Chondrocyte (in vitro differentiated cells): ENCODE results near the gene ARL4D. TPM values are rescaled to one million over a fixed set of nuclear protein-coding genes. Genes with fewer than 3 reads are reported as not detected.
"Not testable (repeated sequence)": the region's sequence is repeated elsewhere in the genome, so short reads cannot be mapped to it uniquely, and the experiment has no call there.

ENCODE experiments used
- DNase-seq: peaks from one replicate; pipeline ENCODE4 v3.0.0; 2021; ENCODE audit warnings: mixed read lengths, low spot score
- H3K27ac Mint-ChIP-seq: one replicate; pipeline ENCODE4 v1.8.0; 2021; ENCODE audit warnings: mild to moderate bottlenecking, moderate library complexity, mixed read lengths; ENCODE audit not compliant: unreplicated experiment
- H3K27me3 Mint-ChIP-seq: 2 replicates; pipeline ENCODE4 v1.8.0; 2021; ENCODE audit warnings: low read depth, mixed read lengths
- H3K36me3 Mint-ChIP-seq: 2 replicates; pipeline ENCODE4 v1.8.0; 2021; ENCODE audit warnings: low read depth, mixed read lengths
- H3K4me1 Mint-ChIP-seq: 2 replicates; pipeline ENCODE4 v1.8.0; 2021; ENCODE audit warnings: low read depth, mild to moderate bottlenecking, mixed read lengths
- H3K4me3 Mint-ChIP-seq: one replicate; pipeline ENCODE4 v1.8.0; 2021; ENCODE audit warnings: mild to moderate bottlenecking, moderate library complexity, mixed read lengths; ENCODE audit not compliant: unreplicated experiment
- H3K9me3 Mint-ChIP-seq: 2 replicates; pipeline ENCODE4 v1.8.0; 2021; ENCODE audit warnings: low read depth, mixed read lengths
- CTCF ChIP-seq: fragments of 200-600 bp; sonication (generic); IDR thresholded peaks from 2 replicates; pipeline ENCODE4 v1.5.0; 2021; ENCODE audit warnings: antibody characterized with exemption, mild to moderate bottlenecking, moderate library complexity
- total RNA-seq: library from RNA; stranded (reverse); gene quantifications from 3 replicates; pipeline ENCODE4 v1.2.1, GENCODE V29; 2021

The ARL4D gene
- total RNA-seq, 1 donor from 2014 or later = 37.5 TPM

- no peak for TF ChIP-seq CTCF
- Mint-ChIP-seq H3K4me3 (no peak overlapping the region), H3K27me3 (no peaks in the 10 kb centered on the region), H3K27ac (no peak overlapping the region), H3K36me3 (no peaks in the 10 kb centered on the region), H3K4me1 (peaks cover 16% of the 10 kb centered on the region), H3K9me3 (no peaks in the 10 kb centered on the region)
- no peak for DNase-seq
Observed at GRCh38 chr17:43372273-43372911, 26.4 kb upstream of the ARL4D start.

DNA sequence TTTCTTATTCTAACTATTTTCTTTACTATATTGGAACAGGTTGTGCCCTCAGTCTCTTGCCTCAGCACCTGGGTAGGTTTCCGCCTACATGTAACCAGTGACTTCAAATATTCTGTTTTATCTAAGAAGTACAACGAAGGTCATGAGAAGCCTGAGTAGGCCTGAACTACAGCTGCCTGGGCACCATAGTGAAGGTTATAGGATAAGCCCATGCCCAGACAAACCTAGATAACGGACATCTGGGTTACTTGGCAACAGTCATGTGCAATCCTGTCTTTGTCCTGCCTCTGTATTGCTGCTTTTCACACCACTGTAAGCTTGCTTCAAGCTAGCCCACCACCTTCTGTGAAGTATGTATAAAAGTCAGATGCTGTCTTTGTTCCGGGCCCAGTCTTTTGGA lies 25.4 kb upstream of the ARL4D start:
- no peaks in the 10 kb centered on the region for H3K9me3 Mint-ChIP-seq
- DNase-seq = no peak
- no peak for TF ChIP-seq CTCF
- H3K4me1 Mint-ChIP-seq = peaks cover 7% of the 10 kb centered on the region
- H3K4me3 Mint-ChIP-seq = no peak overlapping the region
- H3K36me3 Mint-ChIP-seq = no peaks in the 10 kb centered on the region
- H3K27me3 Mint-ChIP-seq = no peaks in the 10 kb centered on the region
- no peak overlapping the region for H3K27ac Mint-ChIP-seq

DNA sequence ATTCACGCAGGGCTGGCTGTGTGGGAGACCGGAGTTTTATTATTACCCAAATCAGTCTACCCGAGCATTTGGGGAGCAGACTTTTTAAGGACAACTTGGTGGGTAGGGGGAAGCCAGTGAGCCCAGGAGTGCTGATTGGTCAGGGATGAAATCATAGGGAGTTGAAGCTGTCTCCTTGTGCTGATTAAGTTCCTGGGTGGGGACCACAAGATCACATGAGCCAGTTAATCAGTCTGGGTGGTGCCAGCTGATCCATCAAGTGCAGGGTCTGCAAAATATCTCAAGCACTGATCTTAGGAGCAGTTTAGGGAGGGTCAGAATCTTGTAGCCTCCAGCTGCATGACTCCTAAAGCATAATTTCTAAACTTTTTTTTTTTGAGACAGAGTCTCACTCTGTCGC lies 22.9 kb upstream of the ARL4D start:
- H3K27me3 Mint-ChIP-seq, H3K9me3 Mint-ChIP-seq, H3K27ac Mint-ChIP-seq, H3K4me3 Mint-ChIP-seq, DNase-seq, H3K36me3 Mint-ChIP-seq, H3K4me1 Mint-ChIP-seq: not testable (repeated sequence)

DNA sequence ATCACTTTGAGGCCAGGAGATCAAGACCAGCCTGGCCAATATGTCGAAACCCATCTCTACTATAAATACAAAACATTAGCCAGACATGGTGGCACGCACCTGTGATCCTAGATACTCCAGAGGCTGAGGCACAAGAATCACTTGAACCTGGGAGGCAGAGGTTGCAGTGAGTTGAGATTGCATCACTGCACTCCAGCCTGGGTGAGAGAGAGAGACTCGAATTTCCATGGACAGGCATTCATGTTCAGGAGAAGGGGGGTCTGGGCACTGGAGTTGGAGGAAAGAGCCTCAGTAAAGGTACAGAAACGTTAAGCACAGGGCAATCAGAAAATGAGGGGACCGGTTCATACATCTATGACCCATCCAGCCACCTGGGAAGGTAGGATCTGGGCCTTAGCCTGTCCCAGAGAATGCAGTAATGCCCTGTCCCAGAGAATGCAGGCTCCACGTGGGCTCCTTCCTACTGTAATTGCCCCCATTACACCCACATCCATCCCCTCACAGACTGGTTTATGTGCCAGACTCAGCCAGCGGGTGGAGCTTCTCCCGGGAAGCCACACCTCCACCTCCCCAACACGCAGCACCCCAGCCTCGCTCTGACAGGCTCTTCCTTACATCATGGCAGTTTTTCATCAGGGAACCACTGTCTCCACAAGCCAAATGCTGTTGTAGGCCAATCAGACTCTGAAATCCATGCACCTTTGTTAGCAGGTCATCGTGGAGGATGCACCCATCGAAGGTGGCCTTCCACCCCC lies 21.6 kb upstream of the ARL4D start:
- H3K4me1 Mint-ChIP-seq = no peaks in the 10 kb centered on the region
- H3K27me3 Mint-ChIP-seq = no peaks in the 10 kb centered on the region
- TF ChIP-seq CTCF = no peak
- no peak overlapping the region for H3K4me3 Mint-ChIP-seq
- no peaks in the 10 kb centered on the region for H3K36me3 Mint-ChIP-seq
- no peak for DNase-seq
- peaks cover 10% of the 10 kb centered on the region for H3K9me3 Mint-ChIP-seq
- no peak overlapping the region for H3K27ac Mint-ChIP-seq

DNA sequence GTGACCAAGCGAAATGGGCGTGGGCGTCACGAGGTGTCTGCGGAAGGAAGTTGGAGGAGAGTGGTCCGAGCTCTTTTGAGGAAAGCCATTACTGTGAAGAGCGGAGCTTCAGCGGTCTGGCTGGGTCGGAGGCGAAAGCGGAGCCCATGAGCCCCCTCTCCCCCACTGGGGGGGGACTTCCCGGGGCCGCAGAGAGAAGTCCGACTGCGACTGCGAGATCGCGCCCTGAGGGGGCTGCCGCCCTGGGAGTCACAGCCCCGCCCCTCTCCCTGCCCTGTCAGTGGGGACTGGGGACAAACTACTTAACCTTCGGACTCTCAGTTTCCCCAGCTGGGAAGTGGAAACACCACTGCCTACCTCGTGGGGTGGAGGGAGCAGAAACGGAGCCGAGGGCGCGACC lies 20.0 kb upstream of the ARL4D start:
- Mint-ChIP-seq H3K27me3 (no peaks in the 10 kb centered on the region), H3K27ac (no peak overlapping the region), H3K9me3 (peaks cover 10% of the 10 kb centered on the region), H3K4me3 (no peak overlapping the region), H3K4me1 (no peaks in the 10 kb centered on the region), H3K36me3 (no peaks in the 10 kb centered on the region)
- no peak for TF ChIP-seq CTCF
- no peak for DNase-seq

DNA sequence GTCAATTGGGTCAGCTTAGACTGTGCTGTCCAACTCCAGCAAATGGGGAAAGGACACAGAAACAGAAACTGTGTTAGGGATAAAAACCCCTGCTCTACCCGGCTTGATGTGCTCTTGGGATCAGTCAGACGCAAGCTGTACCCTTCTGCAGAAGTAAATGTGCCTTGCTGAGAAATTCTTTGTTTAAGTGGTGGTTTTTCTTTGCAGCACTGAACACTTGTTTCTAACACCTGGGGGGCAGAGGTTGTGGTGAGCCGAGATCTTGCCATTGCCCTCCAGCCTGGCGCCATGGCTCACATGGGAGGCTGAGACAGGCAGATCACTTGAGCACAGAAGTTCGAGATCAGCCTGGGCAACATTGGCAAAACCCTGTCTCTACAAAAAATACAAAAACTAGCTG lies 18.5 kb upstream of the ARL4D start:
- H3K36me3 Mint-ChIP-seq = no peaks in the 10 kb centered on the region
- no peak for DNase-seq
- no peak overlapping the region for H3K27ac Mint-ChIP-seq
- peaks cover 10% of the 10 kb centered on the region for H3K9me3 Mint-ChIP-seq
- no peak overlapping the region for H3K4me3 Mint-ChIP-seq
- H3K27me3 Mint-ChIP-seq = no peaks in the 10 kb centered on the region
- no peaks in the 10 kb centered on the region for H3K4me1 Mint-ChIP-seq
- TF ChIP-seq CTCF = no peak
